Panc1 (cell line): Measurements from ENCODE around the gene KIF18B. TPM values are rescaled to one million over a fixed set of nuclear protein-coding genes. Genes with fewer than 3 reads are reported as not detected.

Experiments
- ATAC-seq: fragments of 200-7000 bp; cut with Tn5 transposase; 2 replicates; pipeline ENCODE4 v1.9.1; 2020; ENCODE audit warnings: mild to moderate bottlenecking, moderate library complexity
- Bru-seq: library from RNA; stranded (reverse); fragments of 400-500 nt; gene quantifications from one replicate; lab custom pipeline; 2021; lab: Mats Ljungman, UMichigan
- BruChase-seq, 2 experiments: library from RNA; stranded (reverse); fragments of 400-500 nt; gene quantifications; one replicate each; lab custom pipeline; 2021; lab: Mats Ljungman, UMichigan
- BruUV-seq: library from RNA; stranded (reverse); fragments of 400-500 nt; replicated peaks from 2 replicates; lab custom pipeline; 2021; lab: Mats Ljungman, UMichigan
- CTCF ChIA-PET: fragments of 300-600 bp; sonication (Branson Sonifier 250); formaldehyde crosslinking; loops from one replicate; lab custom pipeline; 2022; ENCODE audit warnings: antibody characterized with exemption; lab: Charles Lee
- POLR2A ChIA-PET: fragments of 300-600 bp; sonication (Branson Sonifier 250); formaldehyde crosslinking; loops from one replicate; lab custom pipeline; 2022; ENCODE audit warnings: antibody characterized with exemption; lab: Charles Lee
- DNase-seq: peaks from one replicate; pipeline ENCODE4 v3.0.0-alpha.2; 2010; ENCODE audit warnings: low read depth, low spot score
- H3K27ac ChIP-seq: 2 replicates; pipeline ENCODE4 v1.5.1; 2011; ENCODE audit warnings: mild to moderate bottlenecking, low read length, inconsistent platforms
- H3K27me3 ChIP-seq: fragments of 200-500 bp; sonication (Bioruptor generic); 2 replicates; pipeline ENCODE4 v1.6.0; 2014; ENCODE audit warnings: low read length, inconsistent platforms; ENCODE audit not compliant: control insufficient read depth, insufficient read depth
- H3K36me3 ChIP-seq: fragments of 200-500 bp; sonication (Bioruptor generic); 2 replicates; pipeline ENCODE4 v1.5.1; 2014; ENCODE audit warnings: inconsistent platforms, mild to moderate bottlenecking, low read length, moderate library complexity; ENCODE audit not compliant: control insufficient read depth, insufficient read depth
- H3K4me1 ChIP-seq: 2 replicates; pipeline ENCODE4 v1.5.1; 2011; ENCODE audit warnings: inconsistent platforms, mild to moderate bottlenecking, low read length, moderate library complexity; ENCODE audit not compliant: control insufficient read depth, insufficient read depth
- H3K4me3 ChIP-seq, 2 experiments: 2 replicates each; pipeline ENCODE4 v1.5.1; 2011 to 2012; ENCODE audit warnings: low read depth in 2 of 2, low read length in 2 of 2, mild to moderate bottlenecking in 2 of 2, inconsistent platforms in 1 of 2, moderate library complexity in 1 of 2
- H3K9me3 ChIP-seq: fragments of 200-500 bp; sonication (Bioruptor generic); 2 replicates; pipeline ENCODE4 v1.5.1; 2014; ENCODE audit warnings: low read depth, mild to moderate bottlenecking, inconsistent platforms, low read length, moderate library complexity; ENCODE audit not compliant: control insufficient read depth, insufficient read depth
- POLR2AphosphoS5 ChIP-seq: IDR thresholded peaks from 2 replicates; pipeline ENCODE4 v1.6.1; 2012; ENCODE audit warnings: mild to moderate bottlenecking, low read depth, low read length, moderate library complexity
- REST ChIP-seq, 2 experiments: IDR thresholded peaks; 2 replicates each; pipeline ENCODE4 v1.6.1; 2011 to 2012; ENCODE audit warnings: low read depth in 2 of 2, control low read depth in 1 of 2, low read length in 1 of 2, mild to moderate bottlenecking in 1 of 2, moderate library complexity in 1 of 2; ENCODE audit not compliant: insufficient read depth in 1 of 2
- SIN3A ChIP-seq: IDR thresholded peaks from 2 replicates; pipeline ENCODE4 v1.6.1; 2012; ENCODE audit warnings: low read depth, mild to moderate bottlenecking, low read length, moderate library complexity, borderline replicate concordance; ENCODE audit not compliant: insufficient read depth
- TCF7L2 ChIP-seq: IDR thresholded peaks from 2 replicates; pipeline ENCODE4 v1.6.1; 2011; ENCODE audit warnings: mild to moderate bottlenecking, low read depth, low read length, inconsistent platforms
- in situ Hi-C: cut with HindIII; loops from 2 replicates; pipeline ENCODE4 v1.10.0; 2016; ENCODE audit warnings: low sequenced_read_pairs, low pct_unique_long_range_greater_than_20kb
- intact Hi-C: fragments of 100-400 bp; cut with micrococcal nuclease; formaldehyde crosslinking; loops from one replicate; pipeline ENCODE4 v1.10.0; 2022; ENCODE audit not compliant: unreplicated experiment
- long read RNA-seq: library from polyadenylated mRNA; unstranded; transcript quantifications from one replicate; pipeline ENCODE4 v2.0.0, GENCODE V29; 2021; ENCODE audit not compliant: unreplicated experiment
- polyA plus RNA-seq: library from polyadenylated mRNA; unstranded; fragments of >200 nt; gene quantifications from one replicate; pipeline ENCODE4 v1.2.1, GENCODE V29; 2012; ENCODE audit warnings: missing spikeins; ENCODE audit not compliant: insufficient read length
- total RNA-seq: library from RNA; stranded (reverse); gene quantifications from one replicate; pipeline ENCODE4 v1.2.1, GENCODE V29; 2021; ENCODE audit not compliant: unreplicated experiment
- TF ChIP-seq, protein P1 (sequence below): fragments of 450-650 bp; IDR thresholded peaks from 2 replicates; pipeline ENCODE4 v1.5.1; 2017; ENCODE audit warnings: mild to moderate bottlenecking

The KIF18B gene
- total RNA-seq = 31.3 TPM
- polyA plus RNA-seq = 12.2 TPM
- percentile 83 among the genes with signal in this experiment for Bru-seq, nascent RNA
- BruChase-seq, experiment 1, labeled RNA remaining after a 2-hour chase = percentile 83 among the genes with signal in this experiment
- percentile 78 among the genes with signal in this experiment for BruChase-seq, experiment 2, labeled RNA remaining after a 6-hour chase
- long read RNA-seq, full-length matches to known transcripts = 2 of 31 reads
- long read RNA-seq, partial matches to known transcripts = 14 of 31 reads
- long read RNA-seq, other reads (novel, unspliced or antisense) = 15 of 31 reads

GRCh38 chr17:44947461-44948314 lies at the start of gene KIF18B:
Gene KIF18B, minus strand, starts transcription at chr17:44947773. Its CDS starts 11,429 bp downstream, at chr17:44936344.
- Histone ChIP-seq H3K4me1 (0 out of 2 replicates have a peak, but pooled peaks cover 2% of the 10 kb centered on the region), H3K27ac (peak within 1 kb of the TSS; percentile 95), H3K36me3 (peaks cover 5% of the 10 kb centered on the region), H3K27me3 (no peaks in the 10 kb centered on the region), H3K9me3 (no peaks in the 10 kb centered on the region), H3K4me3 (peak within 1 kb of the TSS; percentile 72 to 79)
- POLR2A ChIA-PET = interaction anchor here (0.6 kb wide), 1 partner anchor 95 kb away, joined by 11 read pairs; no protein-coding TSS in a partner anchor
- CTCF ChIA-PET = no interaction called here
- in situ Hi-C loops (no loop called here), intact Hi-C loops (no loop called here)
- peak; percentile 56 for DNase-seq
- ATAC-seq = peak; percentile 97
- TF ChIP-seq REST (IDR thresholded peaks at IDR 0.05; ENCODE audit: insufficient read depth in 1 of 2, low read depth in 2 of 2, low read length in 1 of 2) = peak in 1 of 2 experiments; percentile 48; a peak in 1 of 4 replicates
- TF ChIP-seq SIN3A = peak; percentile 98
- TF ChIP-seq, protein P1, sequence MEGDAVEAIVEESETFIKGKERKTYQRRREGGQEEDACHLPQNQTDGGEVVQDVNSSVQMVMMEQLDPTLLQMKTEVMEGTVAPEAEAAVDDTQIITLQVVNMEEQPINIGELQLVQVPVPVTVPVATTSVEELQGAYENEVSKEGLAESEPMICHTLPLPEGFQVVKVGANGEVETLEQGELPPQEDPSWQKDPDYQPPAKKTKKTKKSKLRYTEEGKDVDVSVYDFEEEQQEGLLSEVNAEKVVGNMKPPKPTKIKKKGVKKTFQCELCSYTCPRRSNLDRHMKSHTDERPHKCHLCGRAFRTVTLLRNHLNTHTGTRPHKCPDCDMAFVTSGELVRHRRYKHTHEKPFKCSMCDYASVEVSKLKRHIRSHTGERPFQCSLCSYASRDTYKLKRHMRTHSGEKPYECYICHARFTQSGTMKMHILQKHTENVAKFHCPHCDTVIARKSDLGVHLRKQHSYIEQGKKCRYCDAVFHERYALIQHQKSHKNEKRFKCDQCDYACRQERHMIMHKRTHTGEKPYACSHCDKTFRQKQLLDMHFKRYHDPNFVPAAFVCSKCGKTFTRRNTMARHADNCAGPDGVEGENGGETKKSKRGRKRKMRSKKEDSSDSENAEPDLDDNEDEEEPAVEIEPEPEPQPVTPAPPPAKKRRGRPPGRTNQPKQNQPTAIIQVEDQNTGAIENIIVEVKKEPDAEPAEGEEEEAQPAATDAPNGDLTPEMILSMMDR = no peak
- TF ChIP-seq TCF7L2 = no peak
- TF ChIP-seq POLR2AphosphoS5 = peak; percentile 96
- BruUV-seq = TSS peak; percentile 98

GRCh38 chr17:44996304-44996703 lies 48.7 kb upstream of the KIF18B start:
- DNase-seq = no peak
- CTCF ChIA-PET = no interaction called here
- POLR2A ChIA-PET = no interaction called here
- no peaks in the 10 kb centered on the region for H3K4me1 ChIP-seq
- BruUV-seq = no TSS peak
- no peak overlapping the region for H3K4me3 ChIP-seq
- TF ChIP-seq REST (IDR thresholded peaks at IDR 0.05; ENCODE audit: insufficient read depth in 1 of 2, low read depth in 2 of 2, low read length in 1 of 2) (no peak), POLR2AphosphoS5 (no peak), SIN3A (no peak), TCF7L2 (no peak)
- TF ChIP-seq, protein P1 = no peak
- H3K9me3 ChIP-seq = peaks cover 3% of the 10 kb centered on the region; the same call in 1 of the 2 replicates
- no peak overlapping the region for H3K27ac ChIP-seq
- H3K36me3 ChIP-seq = no peaks in the 10 kb centered on the region
- in situ Hi-C loops (no loop called here), intact Hi-C loops (no loop called here)
- no peak for ATAC-seq
- H3K27me3 ChIP-seq = no peaks in the 10 kb centered on the region
